GM13977 (cell line): ENCODE results near the gene BTBD9.

Source experiments
- DNase-seq: peaks from one replicate; pipeline ENCODE4 v3.0.0; 2012; ENCODE audit warnings: low spot score
- in situ Hi-C: fragments of 300-500 bp; cut with MboI; formaldehyde crosslinking; loops from one replicate; pipeline ENCODE4 v1.12.0; 2022; ENCODE audit warnings: low sequenced_read_pairs, low pct_unique_long_range_greater_than_20kb, mixed read lengths, inconsistent platforms; ENCODE audit not compliant: unreplicated experiment
- TF ChIP-seq, protein P1 (sequence below): IDR thresholded peaks from 2 replicates; pipeline ENCODE4 v1.5.1; 2012; ENCODE audit warnings: mild to moderate bottlenecking, control low read depth; ENCODE audit not compliant: insufficient read depth; ENCODE audit errors: extremely low read depth, missing control alignments

The BTBD9 gene

DNA sequence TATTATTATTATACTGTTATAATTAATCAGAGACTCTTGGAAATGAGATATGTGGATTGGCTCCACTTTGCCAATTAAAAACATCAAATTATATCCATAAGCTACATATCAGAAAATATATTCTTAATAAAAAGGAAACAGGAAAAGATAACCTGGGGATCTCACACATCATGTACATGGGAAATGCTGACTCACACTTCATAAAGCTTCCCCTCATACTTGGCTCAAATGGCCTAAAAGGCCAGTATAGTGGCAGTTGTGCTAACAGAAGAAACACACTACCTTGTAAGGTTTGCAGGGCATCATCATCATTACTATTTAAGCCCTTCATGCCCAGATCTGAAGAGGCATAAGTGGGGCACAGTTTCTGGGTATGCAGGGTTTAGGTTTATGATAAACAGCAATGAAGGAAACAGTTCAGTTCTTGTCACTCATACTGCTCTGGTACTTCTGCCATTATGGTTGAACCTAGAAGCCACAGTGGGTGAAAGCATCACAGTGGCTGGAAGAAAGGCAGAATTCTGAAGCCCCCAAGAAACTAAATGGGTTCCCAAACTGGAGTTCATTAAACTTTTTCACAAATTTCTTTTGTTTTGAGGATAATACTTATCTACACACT, 60.6 kb downstream of the BTBD9 start:
- DNase-seq: no peak
- TF ChIP-seq, protein P1, sequence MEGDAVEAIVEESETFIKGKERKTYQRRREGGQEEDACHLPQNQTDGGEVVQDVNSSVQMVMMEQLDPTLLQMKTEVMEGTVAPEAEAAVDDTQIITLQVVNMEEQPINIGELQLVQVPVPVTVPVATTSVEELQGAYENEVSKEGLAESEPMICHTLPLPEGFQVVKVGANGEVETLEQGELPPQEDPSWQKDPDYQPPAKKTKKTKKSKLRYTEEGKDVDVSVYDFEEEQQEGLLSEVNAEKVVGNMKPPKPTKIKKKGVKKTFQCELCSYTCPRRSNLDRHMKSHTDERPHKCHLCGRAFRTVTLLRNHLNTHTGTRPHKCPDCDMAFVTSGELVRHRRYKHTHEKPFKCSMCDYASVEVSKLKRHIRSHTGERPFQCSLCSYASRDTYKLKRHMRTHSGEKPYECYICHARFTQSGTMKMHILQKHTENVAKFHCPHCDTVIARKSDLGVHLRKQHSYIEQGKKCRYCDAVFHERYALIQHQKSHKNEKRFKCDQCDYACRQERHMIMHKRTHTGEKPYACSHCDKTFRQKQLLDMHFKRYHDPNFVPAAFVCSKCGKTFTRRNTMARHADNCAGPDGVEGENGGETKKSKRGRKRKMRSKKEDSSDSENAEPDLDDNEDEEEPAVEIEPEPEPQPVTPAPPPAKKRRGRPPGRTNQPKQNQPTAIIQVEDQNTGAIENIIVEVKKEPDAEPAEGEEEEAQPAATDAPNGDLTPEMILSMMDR: no peak
- in situ Hi-C loops: no loop called here

DNA sequence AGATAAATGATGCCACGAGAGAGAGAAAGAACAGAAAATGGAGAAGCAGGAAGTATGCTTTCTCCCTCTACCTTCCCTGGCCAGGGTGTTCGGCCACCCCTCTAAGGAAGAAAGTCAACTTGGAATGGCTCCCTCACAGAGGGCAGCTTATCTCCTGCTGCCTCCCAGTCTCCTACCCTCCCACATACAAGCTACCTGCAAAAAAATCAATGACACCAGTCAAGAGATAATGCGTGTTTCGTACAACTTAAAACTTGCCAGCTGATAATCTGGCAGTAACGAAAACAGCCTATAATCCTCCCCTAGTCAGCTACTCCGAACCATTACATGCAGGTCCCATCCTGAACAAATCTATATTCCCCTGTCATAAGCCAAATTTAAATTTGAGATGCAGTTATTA, 61.7 kb downstream of the BTBD9 start:
- TF ChIP-seq, protein P1: no peak
- no peak for DNase-seq
- in situ Hi-C loops: no loop called here

- no peak for DNase-seq
- in situ Hi-C loops: no loop called here
- TF ChIP-seq, protein P1: no peak
Observed at GRCh38 chr6:38577492-38577891, 62.2 kb downstream of the BTBD9 start.

DNA sequence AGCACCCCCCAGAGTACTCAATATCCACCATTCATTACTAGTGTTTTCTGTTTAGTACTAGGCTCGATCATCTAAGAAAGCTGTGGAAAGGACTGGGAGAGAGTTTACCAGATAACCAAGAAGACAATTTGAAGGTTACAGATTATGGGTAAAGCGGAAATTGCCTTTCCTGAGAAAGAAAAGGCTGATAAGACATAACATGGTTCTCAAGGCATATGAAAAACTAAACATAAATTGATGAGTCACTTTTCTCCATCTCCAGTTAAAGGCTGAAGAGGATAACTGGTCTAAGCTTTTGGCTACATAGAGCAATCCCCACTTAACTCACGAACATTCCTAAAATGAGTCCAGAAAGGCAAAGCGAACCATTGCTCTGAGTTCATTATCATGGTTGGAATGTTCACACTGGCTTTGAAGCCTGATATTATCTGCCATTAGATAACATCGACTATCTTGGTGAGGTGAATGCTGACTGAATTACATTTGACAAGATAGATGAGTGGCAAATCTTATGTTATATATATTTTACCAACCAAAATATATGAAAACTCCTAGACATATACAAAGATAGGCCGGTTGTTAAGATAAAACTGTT, 65.8 kb downstream of the BTBD9 start:
- TF ChIP-seq, protein P1: no peak
- in situ Hi-C loops: no loop called here
- no peak for DNase-seq

- in situ Hi-C loops: no loop called here
- DNase-seq: peak; percentile 12
- TF ChIP-seq, protein P1: no peak
Observed at GRCh38 chr6:38572186-38572813, 67.4 kb downstream of the BTBD9 start.

GRCh38 chr6:38571721-38572120, 68.0 kb downstream of the BTBD9 start:
- in situ Hi-C loops: no loop called here
- TF ChIP-seq, protein P1: no peak
- no peak for DNase-seq
